Breast epithelium (tissue), 4 donors: Measurements from ENCODE around the gene CD1B. TPM values are rescaled to one million over a fixed set of nuclear protein-coding genes. Genes with fewer than 3 reads are reported as not detected.

ENCODE experiments used
- DNase-seq, 2 donors: peaks; one replicate each; pipeline ENCODE4 v3.0.0-alpha.2; 2019; ENCODE audit warnings: low spot score in 2 of 2
- H3K27ac ChIP-seq, 2 donors: fragments of 200-600 bp; sonication (generic) in 1 of 2; one replicate each; pipeline ENCODE4 v1.5.1; 2016 to 2019; ENCODE audit warnings: mild to moderate bottlenecking in 1 of 2
- H3K27me3 ChIP-seq, 2 donors: fragments of 200-600 bp; sonication (generic) in 1 of 2; one replicate each; pipeline versions ENCODE4 v1.5.1 to v1.6.0; 2017 to 2019; ENCODE audit warnings: control low read depth in 1 of 2, mild to moderate bottlenecking in 1 of 2
- H3K36me3 ChIP-seq: fragments of 200-600 bp; one replicate; pipeline ENCODE4 v1.5.1; 2019
- H3K4me1 ChIP-seq, 2 donors: fragments of 200-600 bp; sonication (generic); one replicate each; pipeline ENCODE4 v1.5.1; 2016 to 2019; ENCODE audit warnings: control low read depth in 1 of 2
- H3K4me3 ChIP-seq, 3 donors: fragments of 200-600 bp; sonication (generic); 1 replicate in 2 of 3; 2 replicates in 1 of 3; pipeline ENCODE4 v1.5.1; 2016 to 2019; ENCODE audit warnings: mild to moderate bottlenecking in 3 of 3, moderate library complexity in 2 of 3
- H3K9me3 ChIP-seq, 2 donors: fragments of 200-600 bp; sonication (generic) in 1 of 2; one replicate each; pipeline ENCODE4 v1.5.1; 2016 to 2019; ENCODE audit warnings: control low read depth in 1 of 2
- CTCF ChIP-seq, 3 donors: fragments of 450-650 bp; IDR thresholded peaks; one replicate each; pipeline ENCODE4 v1.5.1; 2016 to 2017; ENCODE audit warnings: antibody characterized with exemption in 3 of 3, mild to moderate bottlenecking in 3 of 3, moderate library complexity in 3 of 3
- POLR2A ChIP-seq: fragments of 450-650 bp; IDR thresholded peaks from one replicate; pipeline ENCODE4 v1.6.1; 2016; ENCODE audit warnings: antibody characterized with exemption, mild to moderate bottlenecking, moderate library complexity
- POLR2AphosphoS5 ChIP-seq, 3 donors: sonication (generic); formaldehyde crosslinking; IDR thresholded peaks; one replicate each; pipeline ENCODE4 v1.6.1; 2017; ENCODE audit warnings: antibody characterized with exemption in 3 of 3
- intact Hi-C: fragments of 100-400 bp; cut with DNase I; formaldehyde crosslinking; loops from one replicate; pipeline ENCODE4 v1.15.1; 2023; ENCODE audit warnings: low total_unique reads
- total RNA-seq, 3 donors: library from RNA; depleted of rRNA; stranded (reverse); fragments of >200 nt; gene quantifications; one replicate each; pipeline ENCODE4 v1.1.0, GENCODE V29; 2016

CD1B gene
- total RNA-seq, 3 donors from 2014 or later: not detected

GRCh38 chr1:158310623-158311022 is 20.7 kb downstream of the CD1B start:
- Histone ChIP-seq H3K4me1 (no peaks in the 10 kb centered on the region), H3K4me3 (no peak overlapping the region), H3K36me3 (no peaks in the 10 kb centered on the region), H3K9me3 (peaks cover 5 to 26% of the 10 kb centered on the region in 2 donors), H3K27me3 (no peaks in the 10 kb centered on the region), H3K27ac (no peak overlapping the region)
- intact Hi-C loops: no loop called here
- DNase-seq: no peak
- TF ChIP-seq POLR2A (no peak), CTCF (IDR thresholded peaks at IDR 0.05) (no peak), POLR2AphosphoS5 (IDR thresholded peaks at IDR 0.05) (no peak)

GRCh38 chr1:158295791-158296190 is 35.5 kb downstream of the CD1B start:
- intact Hi-C loops: no loop called here
- no peak for TF ChIP-seq POLR2AphosphoS5 (IDR thresholded peaks at IDR 0.05)
- TF ChIP-seq POLR2A: no peak
- TF ChIP-seq CTCF (IDR thresholded peaks at IDR 0.05): no peak

DNA sequence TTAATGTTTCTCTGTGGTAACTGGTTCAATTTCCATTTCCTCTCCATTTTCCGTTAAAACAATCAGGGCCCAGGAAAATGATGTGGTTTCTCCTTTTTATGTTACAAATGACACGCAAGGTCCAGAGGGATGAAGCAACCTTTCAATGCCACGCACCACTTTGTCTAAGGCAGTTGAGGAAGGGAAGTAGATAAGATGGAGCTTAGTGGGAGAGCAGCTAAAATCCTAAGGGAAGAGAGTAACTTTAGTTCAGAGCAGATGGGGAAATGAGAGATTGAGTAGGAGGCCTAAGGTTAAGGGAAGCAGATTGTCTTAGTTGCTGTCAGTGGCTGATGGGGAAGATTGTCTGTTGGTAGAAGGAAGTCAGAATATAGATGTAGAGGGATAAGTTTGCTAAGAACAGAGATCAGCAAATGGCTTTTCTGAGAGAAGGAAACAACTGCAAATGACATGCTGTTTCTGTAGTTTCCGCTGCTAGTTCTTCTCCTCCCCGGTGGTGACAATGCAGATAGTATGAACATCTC is 40.9 kb downstream of the CD1B start:
- Histone ChIP-seq H3K27ac (no peak overlapping the region), H3K4me1 (no peaks in the 10 kb centered on the region), H3K4me3 (no peak overlapping the region), H3K36me3 (no peaks in the 10 kb centered on the region), H3K27me3 (no peaks in the 10 kb centered on the region), H3K9me3 (peaks cover 0 to under 1% of the 10 kb centered on the region in 2 donors)
- intact Hi-C loops: no loop called here
- no peak for TF ChIP-seq POLR2A
- TF ChIP-seq POLR2AphosphoS5 (IDR thresholded peaks at IDR 0.05): no peak
- TF ChIP-seq CTCF (IDR thresholded peaks at IDR 0.05): no peak
- DNase-seq: no peak

More at GRCh38 chr1:158295791-158296190, 35.5 kb downstream of the CD1B start:
- Histone ChIP-seq H3K27ac (no peak overlapping the region), H3K36me3 (no peaks in the 10 kb centered on the region), H3K9me3 (peaks cover 12 to 22% of the 10 kb centered on the region in 2 donors), H3K4me3 (no peak overlapping the region), H3K27me3 (no peaks in the 10 kb centered on the region), H3K4me1 (no peaks in the 10 kb centered on the region)
- no peak for DNase-seq

- intact Hi-C loops: no loop called here
- TF ChIP-seq POLR2AphosphoS5 (IDR thresholded peaks at IDR 0.05): no peak
- Histone ChIP-seq H3K4me1 (no peaks in the 10 kb centered on the region), H3K9me3 (no peaks in the 10 kb centered on the region), H3K36me3 (no peaks in the 10 kb centered on the region), H3K27me3 (no peaks in the 10 kb centered on the region), H3K27ac (no peak within 1 kb of the TSS), H3K4me3 (no peak within 1 kb of the TSS)
- DNase-seq: no peak
Observed at GRCh38 chr1:158289811-158290210, 41.5 kb downstream of the CD1B start, which contains the start of gene CD1C. CD1C (plus strand) TSS chr1:158289923; CDS start chr1:158290065, 142 bp downstream.

DNA sequence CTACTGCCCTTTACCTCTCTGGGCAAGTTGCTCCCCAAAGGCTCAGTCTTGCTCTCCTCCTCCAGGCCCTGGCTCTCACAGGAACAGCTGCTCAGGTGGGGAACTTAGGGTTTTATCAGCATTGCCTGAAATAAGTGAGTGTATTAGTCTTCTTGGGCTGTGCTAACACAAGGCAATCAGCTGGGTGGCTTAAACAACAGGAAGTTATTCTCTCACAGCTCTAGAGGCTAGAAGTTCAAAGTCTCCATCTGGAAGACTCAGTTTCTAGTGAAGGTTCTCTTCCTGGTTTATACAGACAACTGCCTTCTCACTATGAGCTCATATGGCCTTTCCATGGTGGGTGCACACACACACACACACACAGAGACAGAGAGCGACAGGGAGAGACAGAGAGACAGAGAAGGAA is 44.4 kb downstream of the CD1B start:
- Histone ChIP-seq H3K4me1 (no peaks in the 10 kb centered on the region), H3K27me3 (no peaks in the 10 kb centered on the region), H3K36me3 (no peaks in the 10 kb centered on the region), H3K4me3 (no peak overlapping the region), H3K9me3 (peaks cover 0 to 4% of the 10 kb centered on the region in 2 donors), H3K27ac (no peak overlapping the region)
- DNase-seq: no peak
- no peak for TF ChIP-seq CTCF (IDR thresholded peaks at IDR 0.05)
- no peak for TF ChIP-seq POLR2AphosphoS5 (IDR thresholded peaks at IDR 0.05)
- TF ChIP-seq POLR2A: no peak
- intact Hi-C loops: no loop called here

DNA sequence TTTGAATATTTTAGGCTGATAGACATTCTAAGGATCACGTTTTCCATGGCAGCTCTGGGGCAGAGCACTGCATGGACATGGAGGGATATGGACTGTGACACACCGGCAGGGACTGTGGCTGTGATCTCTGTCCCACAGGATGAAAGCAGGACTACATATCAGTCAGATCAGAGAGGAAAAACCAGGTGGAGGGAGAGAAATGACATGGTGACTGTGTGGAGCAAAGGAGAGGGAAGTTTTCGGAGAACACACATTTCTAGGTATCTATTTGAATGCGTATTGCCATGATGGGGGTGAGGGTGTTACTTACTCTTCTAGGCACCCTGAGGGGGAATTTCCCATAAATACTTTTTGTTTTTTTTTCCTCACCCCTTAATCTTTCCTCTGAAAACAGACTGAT is 44.8 kb downstream of the CD1B start:
- TF ChIP-seq POLR2A (no peak), CTCF (IDR thresholded peaks at IDR 0.05) (no peak), POLR2AphosphoS5 (IDR thresholded peaks at IDR 0.05) (no peak)
- no peaks in the 10 kb centered on the region for H3K36me3 ChIP-seq
- no peak overlapping the region for H3K27ac ChIP-seq
- H3K9me3 ChIP-seq: peaks cover 0 to 4% of the 10 kb centered on the region in 2 donors
- no peak for DNase-seq
- H3K27me3 ChIP-seq: no peaks in the 10 kb centered on the region
- intact Hi-C loops: no loop called here
- no peak overlapping the region for H3K4me3 ChIP-seq
- no peaks in the 10 kb centered on the region for H3K4me1 ChIP-seq
